ENCODE results near the gene PCGF3.

Gene PCGF3

DNA sequence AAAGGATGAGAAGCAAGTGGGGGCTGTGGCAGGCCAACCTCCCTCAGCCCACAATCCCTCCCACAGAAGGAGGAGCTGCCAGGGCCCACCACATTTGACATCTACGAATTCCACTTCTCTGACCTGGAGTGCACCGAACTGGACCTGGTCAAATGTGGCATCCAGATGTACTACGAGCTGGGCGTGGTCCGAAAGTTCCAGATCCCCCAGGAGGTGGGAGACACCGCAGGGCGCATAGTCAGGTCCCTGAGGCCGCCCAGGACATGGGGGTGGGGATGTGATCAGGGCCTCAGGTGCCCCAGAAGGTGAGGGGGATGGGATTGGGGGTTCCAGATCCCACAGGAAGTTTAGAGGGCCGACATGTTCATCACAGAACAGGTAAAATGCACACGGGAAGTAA lies 45.2 kb upstream of the PCGF3 start:
- Histone ChIP-seq H4K20me1 (ENCODE audit: low read depth, low read length) (no peaks in the 10 kb centered on the region), H3K79me2 (ENCODE audit: insufficient read depth, low read length) (no peaks in the 10 kb centered on the region), H3F3A (ENCODE audit: insufficient read depth) (no peaks in the 10 kb centered on the region), H3K4me3 (ENCODE audit: insufficient read depth, low read length, poor library complexity, severe bottlenecking) (no peak overlapping the region), H3K27ac (ENCODE audit: low read depth, low read length) (no peak overlapping the region), H3K36me3 (ENCODE audit: low read length) (no peaks in the 10 kb centered on the region), H3K9me2 (replicated peaks; ENCODE audit: insufficient read depth, low read length) (no peaks in the 10 kb centered on the region), H3K4me2 (ENCODE audit: low read depth, low read length, poor library complexity, severe bottlenecking) (no peak overlapping the region), H2AFZ (ENCODE audit: low read depth, low read length, severe bottlenecking) (no peak overlapping the region), H3K27me3 (ENCODE audit: low read length) (no peaks in the 10 kb centered on the region), H3K9me3 (ENCODE audit: insufficient read depth, low read length) (no peaks in the 10 kb centered on the region), H3K9ac (ENCODE audit: low read length) (no peak overlapping the region)
- TF ChIP-seq EZH2phosphoT487 (conservative IDR thresholded peaks at IDR 0.05; ENCODE audit: low read length) = no peak
- no peak for TF ChIP-seq CTCF (IDR thresholded peaks at IDR 0.05; ENCODE audit: insufficient read depth, low read length, poor library complexity, severe bottlenecking)

DNA sequence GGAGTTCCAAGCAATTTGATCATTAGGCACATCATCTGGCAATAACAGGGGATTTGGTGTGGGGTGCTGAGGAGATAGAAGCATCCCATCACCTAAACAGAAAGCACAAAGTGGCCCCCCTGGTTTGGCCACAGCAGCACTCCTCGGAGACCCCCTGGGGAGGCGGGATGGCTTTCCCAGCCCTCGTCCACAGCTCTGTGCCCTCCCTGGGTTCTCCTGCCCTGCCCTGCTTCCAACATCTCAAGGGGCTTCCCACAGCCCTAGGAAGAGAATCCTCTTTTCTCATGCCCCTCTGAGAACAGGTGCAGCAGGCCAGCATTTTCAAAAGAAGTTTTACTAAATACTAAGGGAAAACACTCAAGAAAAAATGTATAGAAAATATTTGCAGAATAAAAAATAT lies 44.4 kb upstream of the PCGF3 start:
- TF ChIP-seq EZH2phosphoT487 (conservative IDR thresholded peaks at IDR 0.05; ENCODE audit: low read length) (no peak), CTCF (IDR thresholded peaks at IDR 0.05; ENCODE audit: insufficient read depth, low read length, poor library complexity, severe bottlenecking) (no peak)
- H3K36me3 ChIP-seq (ENCODE audit: low read length) = no peaks in the 10 kb centered on the region
- H3K9me2 ChIP-seq (replicated peaks; ENCODE audit: insufficient read depth, low read length) = no peaks in the 10 kb centered on the region
- H3F3A ChIP-seq (ENCODE audit: insufficient read depth) = no peaks in the 10 kb centered on the region
- H3K4me3 ChIP-seq (ENCODE audit: insufficient read depth, low read length, poor library complexity, severe bottlenecking) = no peak overlapping the region
- H3K9ac ChIP-seq (ENCODE audit: low read length) = no peak overlapping the region
- H3K79me2 ChIP-seq (ENCODE audit: insufficient read depth, low read length) = no peaks in the 10 kb centered on the region
- H2AFZ ChIP-seq (ENCODE audit: low read depth, low read length, severe bottlenecking) = no peak overlapping the region
- H3K27me3 ChIP-seq (ENCODE audit: low read length) = no peaks in the 10 kb centered on the region
- no peaks in the 10 kb centered on the region for H3K9me3 ChIP-seq (ENCODE audit: insufficient read depth, low read length)
- H4K20me1 ChIP-seq (ENCODE audit: low read depth, low read length) = no peaks in the 10 kb centered on the region
- H3K27ac ChIP-seq (ENCODE audit: low read depth, low read length) = no peak overlapping the region
- H3K4me2 ChIP-seq (ENCODE audit: low read depth, low read length, poor library complexity, severe bottlenecking) = no peak overlapping the region

DNA sequence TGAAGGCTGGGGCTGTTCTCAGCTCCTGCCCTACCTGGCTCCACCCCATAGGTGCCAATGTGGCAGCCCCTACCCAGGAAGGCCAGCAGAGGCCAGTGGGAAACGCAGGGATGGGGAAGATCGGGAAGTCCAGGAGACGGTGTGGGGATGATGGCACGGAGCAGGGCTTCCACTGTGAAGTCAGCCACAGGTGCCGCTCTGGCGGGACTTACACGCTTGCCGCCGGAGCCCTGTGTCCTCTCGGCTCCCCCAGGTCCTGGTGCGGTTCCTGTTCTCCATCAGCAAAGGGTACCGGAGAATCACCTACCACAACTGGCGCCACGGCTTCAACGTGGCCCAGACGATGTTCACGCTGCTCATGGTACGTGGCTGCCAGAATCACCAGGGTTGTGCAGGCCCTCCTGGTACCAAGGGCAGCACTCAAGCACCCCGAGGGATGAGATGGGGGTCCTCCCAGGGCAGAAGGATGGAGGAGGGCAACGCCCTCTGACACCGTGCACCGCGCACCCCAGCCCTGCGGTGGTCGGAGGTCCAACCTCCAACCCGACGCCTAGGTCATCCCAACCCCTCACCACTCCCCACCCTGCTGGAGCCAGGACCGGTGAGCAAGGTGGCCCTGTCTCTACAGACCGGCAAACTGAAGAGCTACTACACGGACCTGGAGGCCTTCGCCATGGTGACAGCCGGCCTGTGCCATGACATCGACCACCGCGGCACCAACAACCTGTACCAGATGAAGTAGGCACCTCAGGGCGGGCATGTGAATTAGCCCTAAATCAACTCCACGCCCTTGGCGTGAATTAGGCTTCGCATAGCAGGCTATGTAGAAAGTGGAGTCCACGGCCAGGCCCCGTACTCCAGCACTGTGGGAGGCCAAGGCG lies 43.5 kb upstream of the PCGF3 start:
- no peaks in the 10 kb centered on the region for H3K27me3 ChIP-seq (ENCODE audit: low read length)
- H3K4me2 ChIP-seq (ENCODE audit: low read depth, low read length, poor library complexity, severe bottlenecking) = no peak overlapping the region
- H3K27ac ChIP-seq (ENCODE audit: low read depth, low read length) = no peak overlapping the region

More for the DNA sequence above, 43.5 kb upstream of the PCGF3 start:
- Histone ChIP-seq H2AFZ (ENCODE audit: low read depth, low read length, severe bottlenecking) (no peak overlapping the region), H4K20me1 (ENCODE audit: low read depth, low read length) (no peaks in the 10 kb centered on the region), H3K9ac (ENCODE audit: low read length) (no peak overlapping the region), H3K4me3 (ENCODE audit: insufficient read depth, low read length, poor library complexity, severe bottlenecking) (no peak overlapping the region), H3K9me2 (replicated peaks; ENCODE audit: insufficient read depth, low read length) (no peaks in the 10 kb centered on the region), H3K36me3 (ENCODE audit: low read length) (no peaks in the 10 kb centered on the region), H3K9me3 (ENCODE audit: insufficient read depth, low read length) (no peaks in the 10 kb centered on the region), H3F3A (ENCODE audit: insufficient read depth) (no peaks in the 10 kb centered on the region), H3K79me2 (ENCODE audit: insufficient read depth, low read length) (no peaks in the 10 kb centered on the region)
- TF ChIP-seq EZH2phosphoT487 (conservative IDR thresholded peaks at IDR 0.05; ENCODE audit: low read length) (no peak), CTCF (IDR thresholded peaks at IDR 0.05; ENCODE audit: insufficient read depth, low read length, poor library complexity, severe bottlenecking) (no peak)
